HPDE6-E6E7 (cell line): ENCODE results near the gene KRAS.

Source experiments
- DNase-seq: peaks from one replicate; pipeline ENCODE4 v3.0.0; 2011; ENCODE audit warnings: missing footprints; ENCODE audit errors: extremely low spot score

The KRAS gene

GRCh38 chr12:25195056-25195971 lies 55.4 kb downstream of the KRAS start, which contains the start of the genes DNAI7 and ETFRF1:
DNAI7 (minus strand) TSS chr12:25195160; CDS start chr12:25195078, 82 bp downstream.
ETFRF1 (plus strand) TSS chr12:25195237; CDS start chr12:25203957, 8,720 bp downstream.
- peak; percentile 83 for DNase-seq

DNA sequence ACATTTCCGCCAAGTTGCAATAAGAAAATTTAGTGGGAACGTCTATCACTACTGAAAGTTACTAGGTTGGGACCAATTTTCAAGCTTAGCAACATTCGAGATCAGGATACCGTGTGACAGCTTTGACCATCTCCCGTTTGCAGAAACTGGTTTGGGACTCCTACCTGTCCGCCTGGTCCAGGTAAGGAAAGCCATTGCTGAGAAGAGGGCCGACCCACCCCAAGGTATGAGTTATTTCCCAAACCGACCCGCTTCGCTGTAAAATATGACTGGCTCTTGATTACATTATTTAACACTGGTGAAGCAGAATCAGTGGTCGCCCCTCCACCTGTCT lies 56.0 kb downstream of the KRAS start:
- no peak for DNase-seq

GRCh38 chr12:25194214-25194613 lies 56.5 kb downstream of the KRAS start:
- DNase-seq, result no peak

- DNase-seq, result no peak
Observed at GRCh38 chr12:25190793-25191192, 59.9 kb downstream of the KRAS start.

GRCh38 chr12:25189656-25190055 lies 61.1 kb downstream of the KRAS start:
- DNase-seq, result no peak

DNA sequence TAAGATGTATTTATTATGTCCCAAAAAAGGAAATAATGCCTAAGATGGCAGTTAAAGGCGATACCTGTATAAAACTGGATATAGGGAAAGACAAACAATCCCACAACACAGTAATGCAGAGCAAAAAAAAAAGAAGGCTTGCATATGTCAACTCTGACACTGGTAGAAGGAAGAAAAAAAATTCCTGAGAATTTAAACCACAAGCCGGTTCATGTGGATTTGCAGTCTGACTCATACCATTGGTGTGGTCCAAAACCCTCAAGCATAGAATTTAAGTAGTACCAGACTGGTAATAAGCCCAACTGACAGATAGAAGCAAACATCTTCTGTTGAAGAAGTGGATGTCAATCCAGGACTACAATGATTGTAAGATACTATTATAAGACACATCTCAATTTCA lies 62.9 kb downstream of the KRAS start:
- no peak for DNase-seq

GRCh38 chr12:25186788-25187402 lies 63.8 kb downstream of the KRAS start:
- DNase-seq, result no peak

- DNase-seq, result no peak
Observed at GRCh38 chr12:25186038-25186787, 64.5 kb downstream of the KRAS start.

DNA sequence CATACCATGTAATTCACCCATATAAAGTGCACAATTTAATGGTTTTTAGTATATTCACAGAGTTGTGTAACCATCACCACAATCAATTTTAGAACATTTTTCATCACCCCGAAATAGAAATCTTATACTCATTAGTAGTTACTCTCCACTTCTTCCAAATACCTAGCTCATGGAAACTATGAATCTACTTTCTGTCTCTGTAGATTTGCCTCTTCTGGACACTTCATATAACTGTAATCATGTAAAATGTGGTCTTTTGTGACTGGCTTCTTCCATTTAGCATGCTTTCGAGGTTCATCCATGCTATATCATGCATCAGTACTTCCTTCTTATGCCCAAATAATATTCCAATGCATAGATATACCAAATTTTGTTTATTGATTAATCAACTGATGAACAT lies 66.6 kb downstream of the KRAS start:
- DNase-seq, result no peak

DNA sequence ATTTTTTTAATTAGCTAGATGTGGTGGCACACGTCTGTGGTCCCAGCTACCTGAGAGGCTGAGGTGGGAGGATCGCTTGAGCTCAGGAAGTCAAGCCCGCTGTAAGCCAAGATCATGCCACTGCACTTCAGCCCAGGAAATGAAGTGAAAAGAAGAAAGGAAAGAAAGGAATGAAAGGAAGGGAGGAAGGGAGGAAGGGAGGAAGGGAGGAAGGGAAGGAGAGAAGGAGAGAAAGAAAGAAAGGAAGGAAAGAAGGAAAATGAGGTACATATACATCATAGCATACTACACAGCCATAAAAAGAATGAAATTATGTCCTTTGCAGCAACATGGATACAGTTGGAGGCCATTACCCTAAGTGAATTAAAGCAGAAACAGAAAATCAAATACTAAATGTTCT lies 68.0 kb downstream of the KRAS start:
- no peak for DNase-seq

DNA sequence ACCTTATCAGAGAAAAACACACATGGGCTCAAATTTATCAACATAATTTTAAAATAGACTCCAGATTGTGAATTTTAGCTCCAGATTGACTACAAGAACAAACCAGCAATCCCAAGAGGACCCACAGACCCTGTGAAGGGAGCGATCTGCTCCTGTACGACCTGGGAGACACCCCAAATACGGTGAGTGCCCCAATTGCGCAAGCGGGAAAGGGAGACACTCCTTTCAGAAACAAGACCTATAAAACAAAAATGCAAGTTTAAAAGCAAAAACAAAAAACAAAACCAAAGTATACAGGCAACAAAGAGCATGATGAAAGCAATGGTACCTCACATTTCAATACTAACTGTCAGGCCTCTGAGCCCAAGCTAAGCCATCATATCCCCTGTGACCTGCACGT lies 87.9 kb downstream of the KRAS start:
- no peak for DNase-seq

DNA sequence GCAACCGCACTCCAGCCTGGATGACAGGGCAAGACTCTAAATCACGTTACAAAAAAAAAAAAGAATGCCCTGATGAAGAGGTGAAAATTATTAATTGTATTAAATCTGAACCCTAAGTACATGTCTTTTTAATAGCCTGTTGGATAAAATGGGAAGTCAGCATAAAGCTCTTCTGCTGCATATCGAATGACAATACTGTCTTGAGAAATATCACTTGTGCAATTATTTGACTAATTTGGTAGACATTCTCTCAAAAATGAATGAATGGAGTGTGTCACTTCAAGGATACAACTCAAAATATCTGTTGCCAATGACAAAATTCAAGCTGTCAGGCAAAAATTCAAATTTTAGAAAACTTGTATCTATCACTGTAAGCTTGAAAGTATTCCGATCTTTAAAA lies 94.7 kb downstream of the KRAS start:
- DNase-seq, result no peak

DNA sequence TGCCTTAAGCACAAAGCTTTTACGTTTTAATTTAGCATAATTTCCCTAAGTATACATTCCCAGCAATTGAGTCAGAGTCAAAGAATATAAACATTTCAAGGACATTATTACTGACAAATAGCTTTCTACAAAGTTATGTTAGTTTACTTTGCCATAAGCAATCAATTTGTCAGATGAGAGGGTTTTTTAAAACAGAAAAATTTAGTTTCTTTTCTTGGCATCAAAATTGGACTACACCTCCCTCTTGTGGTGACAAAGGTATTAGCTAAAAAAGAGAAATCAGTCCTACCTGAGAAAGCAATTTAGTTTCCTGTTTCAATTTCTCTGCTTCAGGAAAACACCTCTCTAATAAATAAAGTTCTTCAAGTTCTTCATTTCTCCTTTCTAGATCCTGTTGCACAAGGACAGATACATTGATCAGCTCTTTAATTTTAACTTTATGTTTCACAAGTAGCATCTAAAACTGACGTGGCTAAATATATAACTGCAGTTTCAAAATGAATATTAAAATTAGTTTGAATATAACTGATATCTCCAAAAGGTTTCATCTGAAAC lies 95.6 kb downstream of the KRAS start:
- DNase-seq, result peak; percentile 11
